ENCODE measurements around the gene SIN3B.

DNA sequence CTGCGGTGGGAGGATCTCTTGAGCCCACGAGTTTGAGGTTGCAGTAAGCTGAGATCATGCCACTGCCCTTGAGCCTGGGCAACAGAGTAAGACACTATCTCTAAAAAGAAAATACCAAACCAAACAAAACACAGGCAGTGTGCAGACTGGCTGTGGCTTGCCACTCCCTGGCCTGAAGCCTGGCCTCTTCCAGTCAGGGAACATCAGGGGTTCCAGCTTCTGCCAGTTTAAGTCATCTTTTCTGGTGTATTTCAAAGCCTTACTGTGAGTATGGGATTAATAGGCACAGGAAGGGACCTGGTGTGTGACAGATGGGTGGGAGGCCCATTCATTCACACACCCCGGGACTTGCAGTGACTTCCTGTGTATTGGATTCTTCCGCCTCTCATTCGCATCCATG, 32.6 kb downstream of the SIN3B start:
- TF ChIP-seq, protein P1, sequence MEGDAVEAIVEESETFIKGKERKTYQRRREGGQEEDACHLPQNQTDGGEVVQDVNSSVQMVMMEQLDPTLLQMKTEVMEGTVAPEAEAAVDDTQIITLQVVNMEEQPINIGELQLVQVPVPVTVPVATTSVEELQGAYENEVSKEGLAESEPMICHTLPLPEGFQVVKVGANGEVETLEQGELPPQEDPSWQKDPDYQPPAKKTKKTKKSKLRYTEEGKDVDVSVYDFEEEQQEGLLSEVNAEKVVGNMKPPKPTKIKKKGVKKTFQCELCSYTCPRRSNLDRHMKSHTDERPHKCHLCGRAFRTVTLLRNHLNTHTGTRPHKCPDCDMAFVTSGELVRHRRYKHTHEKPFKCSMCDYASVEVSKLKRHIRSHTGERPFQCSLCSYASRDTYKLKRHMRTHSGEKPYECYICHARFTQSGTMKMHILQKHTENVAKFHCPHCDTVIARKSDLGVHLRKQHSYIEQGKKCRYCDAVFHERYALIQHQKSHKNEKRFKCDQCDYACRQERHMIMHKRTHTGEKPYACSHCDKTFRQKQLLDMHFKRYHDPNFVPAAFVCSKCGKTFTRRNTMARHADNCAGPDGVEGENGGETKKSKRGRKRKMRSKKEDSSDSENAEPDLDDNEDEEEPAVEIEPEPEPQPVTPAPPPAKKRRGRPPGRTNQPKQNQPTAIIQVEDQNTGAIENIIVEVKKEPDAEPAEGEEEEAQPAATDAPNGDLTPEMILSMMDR (IDR thresholded peaks at IDR 0.05) = no peak
- TF ChIP-seq SIN3A (IDR thresholded peaks at IDR 0.05; ENCODE audit: borderline replicate concordance, low read depth, low read length) (no peak), RAD21 (IDR thresholded peaks at IDR 0.05; ENCODE audit: low read length) (no peak), YY1 (IDR thresholded peaks at IDR 0.05; ENCODE audit: low read depth) (no peak), RFX5 (IDR thresholded peaks at IDR 0.05; ENCODE audit: low read length) (no peak), POLR2AphosphoS5 (IDR thresholded peaks at IDR 0.05; ENCODE audit: low read depth, low read length) (no peak), SMC3 (IDR thresholded peaks at IDR 0.05; ENCODE audit: low read depth, low read length) (no peak), EP300 (IDR thresholded peaks at IDR 0.05; ENCODE audit: borderline replicate concordance in 1 of 2, low read depth in 1 of 2, low read length in 1 of 2) (no peak), EZH2phosphoT487 (IDR thresholded peaks at IDR 0.05; ENCODE audit: borderline replicate concordance, low read depth) (no peak), MEF2A (IDR thresholded peaks at IDR 0.05; ENCODE audit: borderline replicate concordance, low read depth) (no peak)
- TF ChIP-seq, protein P2, sequence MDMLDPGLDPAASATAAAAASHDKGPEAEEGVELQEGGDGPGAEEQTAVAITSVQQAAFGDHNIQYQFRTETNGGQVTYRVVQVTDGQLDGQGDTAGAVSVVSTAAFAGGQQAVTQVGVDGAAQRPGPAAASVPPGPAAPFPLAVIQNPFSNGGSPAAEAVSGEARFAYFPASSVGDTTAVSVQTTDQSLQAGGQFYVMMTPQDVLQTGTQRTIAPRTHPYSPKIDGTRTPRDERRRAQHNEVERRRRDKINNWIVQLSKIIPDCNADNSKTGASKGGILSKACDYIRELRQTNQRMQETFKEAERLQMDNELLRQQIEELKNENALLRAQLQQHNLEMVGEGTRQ (IDR thresholded peaks at IDR 0.05; ENCODE audit: borderline replicate concordance, low read depth, low read length) = no peak
- TF ChIP-seq, protein P3, sequence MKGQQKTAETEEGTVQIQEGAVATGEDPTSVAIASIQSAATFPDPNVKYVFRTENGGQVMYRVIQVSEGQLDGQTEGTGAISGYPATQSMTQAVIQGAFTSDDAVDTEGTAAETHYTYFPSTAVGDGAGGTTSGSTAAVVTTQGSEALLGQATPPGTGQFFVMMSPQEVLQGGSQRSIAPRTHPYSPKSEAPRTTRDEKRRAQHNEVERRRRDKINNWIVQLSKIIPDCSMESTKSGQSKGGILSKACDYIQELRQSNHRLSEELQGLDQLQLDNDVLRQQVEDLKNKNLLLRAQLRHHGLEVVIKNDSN (IDR thresholded peaks at IDR 0.05; ENCODE audit: borderline replicate concordance, low read depth) = no peak
- TF ChIP-seq, protein P4, sequence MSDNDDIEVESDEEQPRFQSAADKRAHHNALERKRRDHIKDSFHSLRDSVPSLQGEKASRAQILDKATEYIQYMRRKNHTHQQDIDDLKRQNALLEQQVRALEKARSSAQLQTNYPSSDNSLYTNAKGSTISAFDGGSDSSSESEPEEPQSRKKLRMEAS (IDR thresholded peaks at IDR 0.05; ENCODE audit: low read depth) = no peak

Data from SK-N-SH (cell line).